SW 1271 (cell line): Measurements from ENCODE around the gene DTX2.
"Not testable (repeated sequence)": the region's sequence is repeated elsewhere in the genome, so short reads cannot be mapped to it uniquely, and the experiment has no call there.

Source experiments
- DNase-seq, 2 experiments: peaks; one replicate each; lab custom pipeline; 2025; lab: John Stamatoyannopoulos, UW

Gene DTX2

DNA sequence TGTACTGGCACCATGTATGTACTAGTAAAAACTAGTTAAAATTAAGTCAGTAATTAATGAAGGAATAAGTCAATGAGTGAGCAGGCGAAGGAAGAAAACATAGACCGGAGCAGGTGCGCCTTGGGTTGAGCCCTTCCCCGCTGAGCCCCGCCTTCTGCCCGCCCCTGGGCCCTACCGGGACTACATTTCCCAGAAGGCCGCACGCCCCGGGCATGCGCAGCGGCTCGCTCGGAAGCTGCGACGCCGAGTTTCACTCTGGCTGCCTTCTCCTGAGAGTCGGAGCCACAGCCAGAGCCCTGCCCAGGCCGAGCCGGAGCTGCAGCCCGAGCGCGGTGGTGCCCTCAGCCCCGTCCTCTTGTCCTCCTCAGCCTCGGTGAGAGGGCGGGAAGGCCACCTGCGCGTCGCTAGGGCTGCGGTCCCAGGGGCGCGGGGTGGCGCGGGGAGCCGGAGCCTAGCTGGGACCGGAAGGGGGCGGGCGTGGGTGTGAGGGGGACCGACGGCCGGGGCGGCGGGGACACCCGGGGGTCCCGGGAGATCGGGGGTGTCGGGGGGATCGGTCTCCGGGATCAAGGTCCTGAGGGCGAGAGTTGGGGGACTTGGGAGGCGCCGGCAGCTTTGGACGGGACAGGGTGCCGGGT is at the start of gene DTX2:
Gene DTX2, plus strand, starts transcription at position 246 of the 638 bp plus-strand sequence. CDS start 18,801 bp downstream, outside the sequence.
- not testable (repeated sequence) for DNase-seq

DNA sequence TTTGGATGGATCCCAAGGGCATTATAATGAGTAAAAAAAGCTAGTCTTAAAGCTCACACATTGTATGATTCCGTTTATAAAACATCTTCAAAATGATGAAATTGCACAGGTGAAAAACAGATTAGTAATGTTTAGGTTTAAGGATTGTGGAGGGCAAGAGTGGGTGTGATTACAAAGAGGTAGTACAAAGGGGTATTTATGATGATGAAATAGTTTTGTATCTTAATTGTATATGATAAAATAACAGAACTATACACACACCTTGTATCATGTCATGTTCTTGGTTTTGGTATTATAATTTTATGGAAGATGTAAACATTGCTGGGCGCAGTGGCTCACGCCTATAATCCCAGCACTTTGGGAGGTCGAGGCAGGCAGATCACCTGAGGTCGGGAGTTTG is 49.3 kb upstream of the DTX2 start:
- no peak for DNase-seq

DNA sequence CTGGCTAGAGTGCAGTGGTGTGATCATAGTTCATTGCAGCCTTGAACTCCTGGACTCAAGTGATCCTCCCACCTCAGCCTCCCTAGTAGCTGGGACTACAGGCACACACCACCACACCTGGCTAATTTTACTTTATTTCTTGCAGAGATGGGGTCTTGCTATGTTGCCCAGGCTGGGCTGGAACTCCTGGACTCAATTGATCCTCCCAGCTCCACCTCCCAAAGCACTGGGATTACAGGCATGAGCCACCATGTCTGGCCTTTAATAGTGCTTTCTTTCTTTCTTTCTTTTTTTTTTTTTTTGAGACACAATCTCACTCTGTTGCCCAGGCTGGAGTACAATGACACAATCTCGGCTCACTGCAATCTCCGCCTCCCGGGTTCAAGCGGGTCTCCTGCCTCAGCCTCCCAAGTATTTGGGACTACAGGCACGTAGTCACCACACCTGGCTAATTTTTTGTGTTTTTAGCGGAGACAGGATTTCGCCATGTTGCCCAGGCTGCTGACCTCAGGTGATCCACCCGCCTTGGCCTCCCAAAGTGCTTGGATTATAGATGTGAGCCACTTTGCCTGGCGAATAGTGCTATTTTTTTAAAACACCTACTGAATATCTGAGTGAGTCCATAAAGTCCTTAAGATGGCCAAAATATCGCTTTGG is 43.7 kb upstream of the DTX2 start:
- not testable (repeated sequence) for DNase-seq

DNA sequence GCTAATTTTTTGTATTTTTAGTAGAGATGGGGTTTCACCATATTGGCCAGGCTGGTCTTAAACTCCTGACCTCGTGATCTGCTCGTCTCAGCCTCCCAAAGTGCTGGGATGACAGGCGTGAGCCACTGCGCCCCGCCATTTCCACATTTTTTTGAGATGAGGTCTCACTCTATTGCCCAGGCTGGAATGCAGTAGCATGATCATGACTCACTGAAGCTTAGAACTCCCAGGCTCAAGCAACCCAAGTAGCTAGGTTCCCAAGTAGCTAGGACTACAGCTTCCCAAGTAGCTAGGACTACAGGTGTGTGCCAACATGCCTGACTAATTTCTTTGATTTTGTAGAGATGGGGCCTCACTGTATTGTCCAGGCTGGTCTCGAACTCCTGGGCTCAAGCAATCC is 40.4 kb upstream of the DTX2 start:
- DNase-seq: peak; percentile 80 to 91

DNA sequence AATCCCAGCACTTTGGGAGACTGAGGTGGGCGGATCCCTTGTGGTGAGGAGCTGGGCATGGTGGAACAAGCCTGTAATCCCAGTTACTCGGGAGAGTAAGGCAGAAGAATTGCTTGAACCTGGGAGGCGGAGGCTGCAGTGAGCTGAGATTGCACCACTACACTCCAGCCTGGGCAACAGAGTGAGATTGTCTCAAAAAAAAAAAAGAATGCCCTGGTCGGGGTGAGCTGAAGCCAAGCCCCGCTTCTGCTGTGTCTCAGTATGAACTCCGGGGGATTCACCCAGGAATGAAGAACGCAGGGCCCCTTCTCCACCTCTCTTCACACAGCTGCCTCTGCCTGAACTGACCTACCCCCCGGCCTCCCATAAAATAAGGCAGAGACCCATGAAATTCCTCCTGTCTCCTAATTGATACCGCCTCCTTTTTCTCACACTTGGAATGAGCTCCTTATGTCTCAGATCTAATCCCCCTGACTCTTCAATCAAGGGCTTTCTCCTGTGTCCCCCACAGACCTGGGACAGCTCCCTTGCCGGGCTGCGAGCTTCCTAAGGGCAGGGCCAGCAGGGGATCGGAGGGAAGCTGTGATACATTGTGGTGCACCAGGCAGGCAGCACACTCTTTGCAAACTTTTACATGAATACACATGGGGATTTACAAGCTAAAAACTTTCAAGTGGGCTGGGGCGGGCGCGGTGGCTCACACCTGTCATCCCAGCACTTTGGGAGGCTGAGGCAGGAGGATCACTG is 37.7 kb upstream of the DTX2 start:
- DNase-seq: no peak

DNA sequence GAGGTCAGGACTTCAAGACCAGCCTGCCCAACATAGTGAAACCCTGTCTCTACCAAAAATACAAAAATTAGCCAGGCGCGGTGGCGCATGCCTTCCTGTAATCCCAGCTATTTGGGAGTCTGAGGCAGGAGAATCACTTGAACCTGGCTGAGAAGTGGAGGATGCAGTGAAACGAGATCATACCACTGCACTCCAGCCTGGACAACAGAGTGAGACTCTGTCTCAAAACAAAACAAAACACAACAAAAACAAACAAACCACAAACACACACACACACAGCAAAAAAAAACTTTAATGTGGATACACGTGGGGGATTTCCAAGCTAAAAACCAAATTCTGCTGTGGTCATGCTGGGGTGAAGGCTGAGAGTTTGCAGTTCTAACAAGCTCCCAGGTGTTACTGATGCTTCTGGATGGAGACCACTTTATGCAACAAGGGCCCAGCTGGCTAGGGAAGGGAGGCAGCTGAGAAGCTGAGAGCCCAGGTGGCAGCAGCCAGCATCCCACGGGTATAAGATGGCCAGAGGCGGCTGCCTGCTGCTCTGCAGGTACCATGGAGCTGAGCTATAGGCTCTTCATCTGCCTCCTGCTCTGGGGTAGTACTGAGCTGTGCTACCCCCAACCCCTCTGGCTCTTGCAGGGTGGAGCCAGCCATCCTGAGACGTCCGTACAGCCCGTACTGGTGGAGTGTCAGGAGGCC is 36.9 kb upstream of the DTX2 start, which contains the start of gene ZP3:
Gene ZP3, plus strand, starts transcription at position 538 of the 699 bp plus-strand sequence. Its CDS starts 15 bp downstream, at position 553.
- no peak for DNase-seq

DNA sequence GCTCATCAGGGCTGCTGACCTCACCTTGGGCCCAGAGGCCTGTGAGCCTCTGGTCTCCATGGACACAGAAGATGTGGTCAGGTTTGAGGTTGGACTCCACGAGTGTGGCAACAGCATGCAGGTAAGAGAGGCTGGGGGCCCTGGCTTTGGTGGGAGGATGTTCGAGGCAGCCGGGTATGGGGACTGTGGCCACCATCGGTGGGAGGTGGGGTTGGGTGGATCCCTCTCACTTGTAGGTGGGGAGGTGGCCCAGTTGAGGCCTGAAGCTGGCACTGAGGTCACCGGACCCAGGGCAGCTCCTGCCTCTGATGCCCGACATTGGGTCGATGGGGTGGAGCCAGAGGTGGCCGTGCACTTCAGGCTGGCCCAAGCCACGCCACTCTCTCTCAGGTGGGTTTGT is 36.4 kb upstream of the DTX2 start:
- no peak for DNase-seq

DNA sequence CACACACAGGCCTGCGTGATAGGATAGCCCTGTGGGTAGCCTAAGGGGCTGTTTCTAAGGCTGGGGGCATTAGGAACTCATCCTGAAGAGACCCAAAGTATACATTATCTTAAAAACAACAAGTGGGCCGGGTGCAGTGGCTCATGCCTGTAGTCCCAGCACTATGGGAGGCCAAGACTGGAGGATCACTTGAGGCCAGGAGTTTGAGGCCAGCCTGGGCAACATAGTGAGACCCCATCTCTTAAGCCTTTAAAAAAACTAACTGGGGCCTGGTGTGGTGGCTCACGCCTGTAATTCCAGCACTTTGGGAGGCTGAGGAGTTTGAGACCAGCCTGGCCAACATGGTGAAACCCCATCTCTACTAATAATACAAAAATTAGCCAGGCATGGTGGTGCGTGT is 36.0 kb upstream of the DTX2 start:
- DNase-seq: not testable (repeated sequence)

DNA sequence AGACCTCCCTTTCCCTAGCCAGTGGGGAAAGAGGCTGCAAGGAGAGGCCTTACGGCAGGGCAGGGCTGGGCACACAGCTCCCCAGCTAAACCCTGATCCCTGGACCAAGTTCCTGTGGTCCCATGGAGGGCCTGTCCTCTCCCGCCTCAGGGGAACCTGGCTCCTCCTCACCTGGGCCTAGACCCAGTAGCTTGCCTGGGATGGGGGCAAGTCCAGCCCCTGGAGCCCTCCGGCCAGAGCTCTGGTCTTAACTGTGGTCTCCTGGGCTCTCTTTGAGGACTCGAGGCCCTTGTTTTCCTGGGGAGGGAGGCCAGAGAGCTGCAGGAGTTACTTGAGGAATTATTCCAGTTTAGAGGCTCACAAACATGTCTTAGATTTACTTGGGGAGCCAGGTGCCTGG is 35.3 kb upstream of the DTX2 start:
- DNase-seq: no peak

DNA sequence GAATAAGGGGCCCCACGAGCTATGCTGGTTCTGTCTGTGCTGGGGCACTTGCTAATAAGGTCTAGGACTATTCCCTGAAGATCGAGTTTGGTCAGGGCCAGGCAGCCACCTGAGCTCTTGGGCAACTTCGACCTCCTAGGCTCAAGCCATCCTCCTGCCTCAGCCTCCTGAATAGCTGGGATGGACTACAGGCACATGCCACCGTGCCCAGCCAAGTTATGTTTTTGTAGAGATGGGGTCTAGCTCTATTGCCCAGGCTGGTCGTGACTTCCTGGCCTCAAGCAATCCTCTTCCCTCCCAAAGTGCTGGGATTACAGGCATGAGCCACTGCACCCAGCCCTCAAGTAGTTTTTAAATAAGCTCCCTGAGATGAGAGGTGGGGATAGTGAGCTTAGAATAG is 33.9 kb upstream of the DTX2 start:
- no peak for DNase-seq

DNA sequence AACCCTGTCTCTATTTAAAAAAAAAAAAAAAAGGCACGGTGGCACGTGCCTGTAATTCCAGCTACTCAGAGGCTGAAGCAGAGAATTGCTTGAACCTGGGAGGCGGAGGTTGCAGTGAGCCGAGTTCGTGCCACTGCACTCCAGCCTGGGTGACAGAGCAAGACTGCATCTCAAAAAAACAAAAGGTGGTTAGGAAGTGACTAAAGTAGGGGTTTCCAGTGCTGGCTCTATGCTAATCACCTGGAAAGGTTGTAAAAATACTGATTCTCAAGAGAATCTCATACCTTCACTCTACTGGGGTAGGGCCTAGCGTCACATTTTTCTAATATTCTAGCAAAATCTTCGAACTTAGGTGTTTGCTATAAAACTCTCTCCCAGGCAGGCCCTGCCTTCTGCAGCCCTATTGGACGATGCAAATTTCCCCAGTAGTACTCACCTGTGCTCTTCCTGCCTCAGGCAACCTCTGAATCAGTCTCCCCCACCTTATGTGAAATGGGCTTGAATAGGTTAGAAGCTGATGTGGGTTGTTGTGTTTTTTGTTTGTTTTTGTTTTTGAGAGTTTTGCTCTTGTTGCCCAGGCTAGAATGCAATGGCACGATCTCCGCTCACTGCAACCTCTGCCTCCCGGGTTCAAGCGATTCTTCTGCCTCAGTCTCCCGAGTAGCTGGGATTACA is 33.2 kb upstream of the DTX2 start:
- no peak for DNase-seq

DNA sequence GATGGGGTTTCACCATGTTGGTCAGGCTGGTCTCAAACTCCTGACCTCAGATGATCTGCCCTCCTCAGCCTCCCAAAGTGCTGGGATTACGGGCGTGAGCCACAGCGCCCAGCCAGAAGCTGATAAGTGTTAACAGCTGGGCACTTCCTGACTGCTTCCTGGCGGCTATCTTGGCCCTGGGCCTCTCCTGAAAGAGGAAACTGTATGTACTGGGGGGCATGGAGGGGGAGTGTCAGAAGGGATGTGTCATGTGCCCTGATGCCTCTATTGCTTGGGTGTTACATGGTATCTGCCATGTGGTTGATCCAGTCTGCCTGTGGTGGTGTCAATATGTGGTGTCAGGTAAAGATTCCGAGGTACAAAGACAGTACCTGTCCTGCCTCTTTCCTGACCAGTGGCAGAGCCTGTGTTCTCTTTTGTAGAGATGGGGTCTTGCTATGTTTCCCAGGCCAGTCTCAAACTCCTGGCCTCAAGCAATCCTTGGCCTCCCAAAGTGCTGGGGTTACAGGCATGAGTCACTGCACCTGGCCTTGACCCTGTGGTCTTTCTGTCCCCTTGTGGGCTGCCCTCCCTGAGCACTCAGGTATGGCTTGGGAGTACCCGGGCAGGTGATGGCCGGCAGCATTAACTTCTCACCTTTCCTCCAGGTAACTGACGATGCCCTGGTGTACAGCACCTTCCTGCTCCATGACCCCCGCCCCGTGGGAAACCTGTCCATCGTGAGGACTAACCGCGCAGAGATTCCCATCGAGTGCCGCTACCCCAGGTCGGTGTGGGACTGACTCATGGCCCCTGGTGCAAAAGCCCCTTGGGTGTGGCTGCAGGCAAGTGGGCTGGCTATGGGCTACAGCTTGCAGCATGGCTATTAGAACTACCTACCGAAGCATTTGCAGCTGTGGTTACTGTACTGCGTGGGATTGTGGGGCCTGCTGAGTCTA is 32.4 kb upstream of the DTX2 start:
- DNase-seq: no peak

DNA sequence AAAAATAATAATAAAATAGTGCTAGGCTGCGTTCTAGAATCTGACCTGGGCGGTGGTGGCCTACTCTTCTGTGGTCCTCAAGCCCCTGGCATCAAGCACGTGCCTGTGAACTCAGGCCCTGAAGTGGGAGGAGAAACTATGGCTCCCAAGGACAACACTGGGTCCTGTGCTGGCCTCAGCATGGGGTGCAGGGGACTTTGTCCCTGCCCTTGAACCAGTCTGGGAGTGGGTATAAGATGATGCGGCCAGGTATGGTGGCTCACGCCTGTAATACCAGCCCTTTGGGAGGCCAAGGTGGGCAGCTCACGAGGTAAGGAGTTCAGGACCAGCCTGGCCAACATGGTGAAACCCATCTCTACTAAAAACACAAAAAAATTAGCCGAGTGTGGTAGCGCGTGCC is 31.3 kb upstream of the DTX2 start:
- DNase-seq: no peak

DNA sequence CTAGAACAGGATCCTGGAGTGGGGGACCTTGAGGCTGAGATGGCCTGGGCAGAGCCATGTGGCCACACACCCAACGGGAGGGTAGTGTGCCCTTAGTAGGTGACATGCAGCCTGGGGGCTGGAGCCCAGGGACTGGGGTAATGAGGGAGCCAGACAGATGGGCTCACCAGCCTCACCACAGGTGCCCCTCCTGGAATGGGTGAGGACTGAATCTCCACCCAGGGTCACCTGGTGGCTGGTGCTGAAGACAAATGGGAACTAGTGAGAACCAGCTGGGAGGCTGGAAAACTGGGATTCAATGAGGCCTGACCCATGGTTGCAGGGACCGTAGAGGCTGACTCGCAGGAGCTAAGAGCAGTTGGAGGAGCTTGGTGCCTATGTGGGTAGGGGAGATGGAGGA is 30.7 kb upstream of the DTX2 start:
- no peak for DNase-seq

DNA sequence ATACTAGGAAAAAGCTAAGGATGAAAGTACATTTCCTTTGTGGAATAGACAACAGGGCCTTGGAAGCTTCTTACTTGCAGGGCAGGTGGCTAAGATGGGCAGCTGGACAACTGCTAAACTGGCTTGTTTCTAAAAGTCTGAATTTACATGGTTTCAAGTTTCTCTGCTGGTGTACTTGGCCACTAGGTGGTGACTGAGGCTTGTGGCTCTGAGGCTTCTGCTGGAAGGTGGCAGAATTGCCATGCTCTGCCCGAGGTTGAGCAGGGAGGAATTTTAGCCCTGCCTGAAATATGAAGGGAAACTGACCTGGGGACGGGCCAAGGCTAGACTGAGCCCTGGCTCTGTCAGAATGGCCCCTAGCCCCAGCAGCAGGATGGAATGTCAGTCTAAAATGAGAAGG is 23.6 kb upstream of the DTX2 start:
- peak; percentile 77 to 89 for DNase-seq

DNA sequence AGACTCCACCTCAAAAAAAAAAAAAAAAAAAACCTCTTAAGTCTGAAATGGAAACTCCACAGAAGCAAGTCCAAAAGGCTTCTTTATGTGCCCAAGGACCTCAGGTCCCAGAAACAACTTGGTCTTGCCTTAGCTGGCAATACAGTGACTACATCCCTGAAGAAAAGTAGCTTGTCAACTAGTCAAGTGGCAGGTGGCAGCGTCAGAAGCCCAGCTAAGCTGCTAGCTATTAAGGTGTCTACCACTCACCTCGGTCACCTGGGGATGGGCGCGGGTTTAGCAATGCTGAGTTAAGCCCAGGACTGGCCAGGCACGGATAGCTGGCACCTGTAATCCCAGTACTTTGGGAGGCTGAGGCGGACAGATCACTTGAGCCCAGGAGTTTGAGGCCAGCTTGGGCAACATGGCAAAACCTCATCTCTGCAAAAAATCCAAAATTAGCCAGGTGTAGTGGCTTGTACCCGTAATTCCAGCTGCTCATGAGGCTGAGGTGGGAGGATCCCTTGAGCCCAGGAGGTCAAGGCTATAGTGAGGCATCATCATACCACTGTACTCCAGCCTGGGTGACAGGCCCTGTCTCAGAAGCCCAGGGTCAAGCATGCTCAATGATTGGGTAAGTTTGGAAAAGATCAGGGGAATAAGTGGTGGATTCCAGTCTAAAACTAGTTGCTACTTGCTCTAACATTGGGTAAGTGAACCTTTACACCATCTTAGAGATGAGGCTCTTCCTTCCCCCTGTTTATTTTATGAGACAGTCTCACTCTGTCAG is 22.2 kb upstream of the DTX2 start:
- DNase-seq: not testable (repeated sequence)

DNA sequence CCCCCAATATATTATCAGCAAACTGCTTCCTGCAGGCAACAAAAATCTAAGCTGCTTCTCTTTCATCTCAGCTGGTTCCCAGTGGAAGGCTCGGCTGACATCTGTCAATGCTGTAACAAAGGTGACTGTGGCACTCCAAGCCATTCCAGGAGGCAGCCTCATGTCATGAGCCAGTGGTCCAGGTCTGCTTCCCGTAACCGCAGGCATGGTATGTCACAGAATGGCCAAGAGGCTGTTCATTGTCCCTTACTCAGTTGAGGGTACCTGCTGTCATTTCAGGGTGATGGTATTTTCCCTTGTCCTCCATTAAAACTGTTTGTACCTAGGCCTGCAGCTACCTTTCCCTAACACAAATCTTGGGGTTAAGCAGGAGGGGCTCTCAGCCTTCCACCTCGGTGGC is 21.1 kb upstream of the DTX2 start:
- DNase-seq: not testable (repeated sequence)

DNA sequence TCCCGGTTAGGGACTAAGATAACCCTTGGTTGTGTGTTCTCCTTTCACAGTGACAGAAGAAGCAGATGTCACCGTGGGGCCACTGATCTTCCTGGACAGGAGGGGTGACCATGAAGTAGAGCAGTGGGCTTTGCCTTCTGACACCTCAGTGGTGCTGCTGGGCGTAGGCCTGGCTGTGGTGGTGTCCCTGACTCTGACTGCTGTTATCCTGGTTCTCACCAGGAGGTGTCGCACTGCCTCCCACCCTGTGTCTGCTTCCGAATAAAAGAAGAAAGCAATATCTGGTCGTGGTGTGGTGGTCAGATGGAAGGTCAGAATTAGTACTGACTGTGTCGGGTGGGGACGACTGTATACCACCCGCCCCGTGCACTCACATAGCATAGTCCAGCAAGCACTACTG is 19.7 kb upstream of the DTX2 start:
- DNase-seq: not testable (repeated sequence)

DNA sequence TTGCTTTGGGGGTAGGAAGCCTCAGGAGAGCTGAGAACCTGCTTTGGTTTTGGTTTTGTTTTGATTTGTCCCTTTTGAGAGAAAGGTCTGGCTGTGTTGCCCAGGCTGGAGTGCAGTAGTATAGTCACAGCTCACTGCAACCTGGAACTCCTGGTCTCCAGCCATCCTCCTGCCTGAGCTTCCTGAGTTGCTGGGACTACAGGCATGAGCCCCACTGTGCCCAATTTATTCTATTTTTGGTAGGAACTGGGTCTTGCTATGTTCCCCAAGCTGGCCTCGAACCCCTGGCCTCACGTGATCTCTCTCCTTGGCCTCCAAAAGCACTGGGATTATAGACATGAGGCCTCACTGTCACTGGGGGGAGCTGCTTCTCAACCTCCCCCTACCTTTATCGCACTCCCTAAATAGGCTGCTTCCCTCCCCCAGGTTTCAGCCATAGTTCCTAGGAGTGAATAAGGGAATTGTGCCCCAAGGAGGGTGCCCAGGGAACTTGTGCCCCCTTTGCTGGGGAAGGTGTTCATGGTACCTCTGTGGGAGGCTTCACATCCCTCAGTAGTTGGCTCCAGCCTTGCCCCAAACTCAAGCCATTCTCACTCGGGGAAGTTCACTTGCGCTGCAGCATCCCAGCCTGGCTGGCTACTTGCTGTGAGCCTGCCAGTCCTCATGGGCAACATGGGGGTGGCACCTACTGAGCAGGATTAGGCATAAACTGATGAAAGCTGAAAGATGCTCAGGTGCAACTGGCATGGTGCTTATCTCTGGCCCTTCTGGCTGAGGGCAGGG is 18.7 kb upstream of the DTX2 start:
- not testable (repeated sequence) for DNase-seq
